GM12878 (cell line): ENCODE data around the gene CLEC20A. TPM values are rescaled to one million over a fixed set of nuclear protein-coding genes. Genes with fewer than 3 reads are reported as not detected.

Experiments used
- ATAC-seq: fragments of 200-7000 bp; cut with Tn5 transposase; 3 replicates; pipeline ENCODE4 v1.9.1; 2020; ENCODE audit warnings: mild to moderate bottlenecking, moderate library complexity
- BruUV-seq: library from RNA; stranded (reverse); fragments of 400-500 nt; replicated peaks from 2 replicates; lab custom pipeline; 2021; lab: Mats Ljungman, UMichigan
- CTCF ChIA-PET: fragments of 300-600 bp; sonication (Branson Sonifier 250); formaldehyde crosslinking; extraction: SDS; loops from one replicate; lab custom pipeline; 2021; ENCODE audit warnings: inconsistent platforms; lab: Yijun Ruan, JAX
- POLR2A ChIA-PET: fragments of 350-600 bp; formaldehyde crosslinking; extraction: SDS; loops from one replicate; lab custom pipeline; 2021; ENCODE audit warnings: inconsistent platforms; lab: Charles Lee
- RAD21 ChIA-PET: fragments of 300-600 bp; sonication (Branson Sonifier 250); formaldehyde crosslinking; loops from one replicate; lab custom pipeline; 2023; ENCODE audit warnings: antibody characterized with exemption; ENCODE audit not compliant: unreplicated experiment; lab: Charles Lee
- SMC1A ChIA-PET: fragments of 300-600 bp; sonication (Branson Sonifier 250); formaldehyde crosslinking; loops from one replicate; lab custom pipeline; 2023; ENCODE audit not compliant: unreplicated experiment, uncharacterized antibody; lab: Charles Lee
- DNase-seq: peaks from one replicate; pipeline ENCODE4 v3.0.0-alpha.2; 2011; ENCODE audit warnings: low read depth, low spot score
- FAIRE-seq: peaks from 3 replicates; lab custom pipeline; 2011; peaks lifted over from hg19 to GRCh38; lab: Jason Lieb, UNC
- H2AFZ ChIP-seq: 2 replicates; pipeline ENCODE4 v1.6.0; 2011; ENCODE audit warnings: low read depth, low read length, control low read depth; ENCODE audit not compliant: control insufficient read depth
- H3K27ac ChIP-seq: 2 replicates; pipeline ENCODE4 v1.5.1; 2011; ENCODE audit warnings: control low read depth; ENCODE audit not compliant: control insufficient read depth, insufficient read depth
- H3K27me3 ChIP-seq, 2 experiments: replicated peaks in 1 of 2; 2 replicates each; pipeline versions ENCODE4 v1.6.0 to v1.6.1; 2011; ENCODE audit warnings: low read length in 1 of 2; ENCODE audit not compliant: control insufficient read depth in 2 of 2, insufficient read depth in 2 of 2
- H3K36me3 ChIP-seq, 2 experiments: 2 replicates each; pipeline ENCODE4 v1.5.1; 2011; ENCODE audit warnings: low read length in 1 of 2; ENCODE audit not compliant: control insufficient read depth in 2 of 2, insufficient read depth in 2 of 2
- H3K4me1 ChIP-seq: 2 replicates; pipeline ENCODE4 v1.6.1; 2011; ENCODE audit warnings: mild to moderate bottlenecking, low read length, moderate library complexity, mixed read lengths; ENCODE audit not compliant: control insufficient read depth, insufficient read depth
- H3K4me2 ChIP-seq: 2 replicates; pipeline ENCODE4 v1.6.0; 2011; ENCODE audit warnings: control low read depth; ENCODE audit not compliant: control insufficient read depth, insufficient read depth
- H3K4me3 ChIP-seq: fragments of 200-600 bp; sonication (generic); 2 replicates; pipeline ENCODE4 v1.5.1; 2016
- H3K79me2 ChIP-seq: 2 replicates; pipeline ENCODE4 v1.6.0; 2011; ENCODE audit warnings: low read length; ENCODE audit not compliant: control insufficient read depth, insufficient read depth
- H3K9ac ChIP-seq: 2 replicates; pipeline ENCODE4 v1.8.0; 2011; ENCODE audit warnings: low read length, control low read depth, mixed read lengths; ENCODE audit not compliant: control insufficient read depth, insufficient read depth
- H3K9me3 ChIP-seq: replicated peaks from 3 replicates; pipeline ENCODE4 v1.5.1; 2011; ENCODE audit warnings: mild to moderate bottlenecking, low read length; ENCODE audit not compliant: control insufficient read depth, insufficient read depth
- H4K20me1 ChIP-seq: 2 replicates; pipeline ENCODE4 v1.6.0; 2011; ENCODE audit not compliant: control insufficient read depth, insufficient read depth
- CBX3 ChIP-seq: fragments of 200-600 bp; sonication (generic); IDR thresholded peaks from 2 replicates; pipeline ENCODE4 v1.6.1; 2016; ENCODE audit warnings: low read depth, borderline replicate concordance
- CREM ChIP-seq: IDR thresholded peaks from 2 replicates; pipeline ENCODE4 v1.6.1; 2014; ENCODE audit warnings: antibody characterized with exemption, low read depth
- HDAC6 ChIP-seq: fragments of 200-600 bp; sonication (generic); IDR thresholded peaks from one replicate; pipeline ENCODE4 v1.8.0; 2017; ENCODE audit warnings: antibody characterized with exemption; ENCODE audit not compliant: unreplicated experiment
- NR2C1 ChIP-seq: fragments of 450-650 bp; IDR thresholded peaks from 2 replicates; pipeline ENCODE4 v1.6.1; 2017; ENCODE audit warnings: antibody characterized with exemption, mild to moderate bottlenecking, moderate library complexity
- SP1 ChIP-seq: IDR thresholded peaks from one replicate; pipeline ENCODE4 v1.6.1; 2011; ENCODE audit warnings: low read depth, low read length
- STAT1 ChIP-seq: fragments of 450-650 bp; conservative IDR thresholded peaks from 2 replicates; pipeline ENCODE4 v1.6.1; 2014; ENCODE audit warnings: antibody characterized with exemption, mild to moderate bottlenecking
- ZNF207 ChIP-seq: fragments of 450-650 bp; IDR thresholded peaks from 2 replicates; pipeline ENCODE4 v1.6.1; 2014; ENCODE audit warnings: antibody characterized with exemption, mild to moderate bottlenecking, borderline replicate concordance
- ZNF274 ChIP-seq: IDR thresholded peaks from one replicate; pipeline ENCODE4 v1.8.0; 2011; ENCODE audit not compliant: insufficient read length, insufficient read depth
- WGBS: methylation state at CpG from one replicate; pipeline ENCODE4 v1.1.6; 2016; ENCODE audit warnings: low lambda C conversion rate; ENCODE audit not compliant: insufficient replicate concordance, insufficient coverage; ENCODE audit errors: missing lambda C conversion rate; 5-methylcytosine and 5-hydroxymethylcytosine counted together
- in situ Hi-C: fragments of 300-500 bp; cut with MboI; formaldehyde crosslinking; loops from 9 replicates; pipeline ENCODE4 v1.14.3; 2018; ENCODE audit warnings: mixed read lengths
- intact Hi-C: fragments of 100-400 bp; cut with micrococcal nuclease; formaldehyde crosslinking; loops from one replicate; pipeline ENCODE4 v1.14.2; 2022; ENCODE audit not compliant: unreplicated experiment
- polyA plus RNA-seq, 11 experiments: library from polyadenylated mRNA; depleted of rRNA in 4 of 11; unstranded in 6 of 11; stranded (reverse) in 5 of 11; fragments of >200 nt; fragmentation: Nextera tagmentation in 4 of 11; fragmentation: Illumina TruSeq in 1 of 11; extraction: Ambion mirVana in 4 of 11; extraction: Trizol in 1 of 11; gene quantifications; 1 replicate in 1 of 11; 2 replicates in 10 of 11; pipeline versions ENCODE4 v1.2.1 to v1.2.3, GENCODE V29; 2011 to 2016; ENCODE audit warnings: inconsistent platforms in 2 of 11, missing spikeins in 2 of 11, low read depth in 1 of 11
- total RNA-seq, 4 experiments: library from RNA; depleted of rRNA in 3 of 4; stranded (reverse); fragments of >200 nt in 3 of 4; fragmentation: Illumina TruSeq in 1 of 4; extraction: Trizol in 1 of 4; gene quantifications; 2 replicates each; pipeline versions ENCODE4 v1.2.1 to v1.2.3, GENCODE V29; 2013 to 2021

Gene CLEC20A
- total and polyA plus RNA-seq, 10 of the 15 experiments (the other 5 are each of a cell fraction or from before 2014, with no cell fraction given): not detected

- ATAC-seq (no peak), DNase-seq (no peak), FAIRE-seq (no peak)
- Histone ChIP-seq H3K4me1 (peaks cover 7% of the 10 kb centered on the region; the same call in 1 of the 2 replicates), H3K36me3 (no peaks in the 10 kb centered on the region), H3K27me3 (no peaks in the 10 kb centered on the region; a peak in 1 of 4 replicates), H3K9me3 (no peaks in the 10 kb centered on the region), H3K79me2 (no peaks in the 10 kb centered on the region), H3K4me3 (no peak overlapping the region), H2AFZ (no peak overlapping the region), H3K27ac (no peak overlapping the region), H3K4me2 (no peak overlapping the region), H4K20me1 (no peaks in the 10 kb centered on the region), H3K9ac (no peak overlapping the region)
- intact Hi-C loops (no loop called here), in situ Hi-C loops (loop anchor here (25.0 kb wide), 1 partner anchor 225 kb away; no protein-coding TSS in a partner anchor)
- SMC1A ChIA-PET: interaction anchor here (12.6 kb wide), 1 partner anchor 216 kb away, joined by 166 read pairs; no protein-coding TSS in a partner anchor
- no TSS peak for BruUV-seq
- POLR2A ChIA-PET: no interaction called here
- TF ChIP-seq HDAC6 (no peak), ZNF207 (no peak), ZNF274 (no peak), NR2C1 (no peak), SP1 (no peak)
- 62% methylated on average over 20 of the region's 20 CpGs for WGBS
- CTCF ChIA-PET: interaction anchor here (1.8 to 15.3 kb wide), 3 partner anchors 216 to 466 kb away, joined by 4 to 283 read pairs (median 20); no protein-coding TSS in a partner anchor
- RAD21 ChIA-PET: interaction anchor here (0.7 to 9.5 kb wide), 2 partner anchors 216 to 236 kb away, joined by 3 to 200 read pairs; no protein-coding TSS in a partner anchor
Observed at GRCh38 chr1:178537382-178538090, 40.8 kb upstream of the CLEC20A start.

GRCh38 chr1:178536844-178537371, 40.1 kb upstream of the CLEC20A start:
- Histone ChIP-seq H3K4me3 (no peak overlapping the region), H3K9me3 (no peaks in the 10 kb centered on the region), H4K20me1 (no peaks in the 10 kb centered on the region), H3K36me3 (no peaks in the 10 kb centered on the region), H3K4me1 (peaks cover 3% of the 10 kb centered on the region; the same call in 1 of the 2 replicates), H2AFZ (no peak overlapping the region), H3K27me3 (no peaks in the 10 kb centered on the region; a peak in 1 of 4 replicates), H3K27ac (no peak overlapping the region), H3K4me2 (no peak overlapping the region), H3K79me2 (no peaks in the 10 kb centered on the region), H3K9ac (no peak overlapping the region)
- ATAC-seq: no peak
- SMC1A ChIA-PET: no interaction called here
- in situ Hi-C loops (loop anchor here (25.0 kb wide), 1 partner anchor 225 kb away; no protein-coding TSS in a partner anchor), intact Hi-C loops (no loop called here)
- FAIRE-seq: no peak
- no TSS peak for BruUV-seq
- TF ChIP-seq CREM (no peak), STAT1 (no peak), CBX3 (no peak)
- WGBS: 42% methylated on average over 7 of the region's 7 CpGs
- POLR2A ChIA-PET: no interaction called here
- DNase-seq: no peak
- CTCF ChIA-PET: interaction anchor here (1.2 to 15.3 kb wide), 3 partner anchors 33 to 466 kb away, joined by 3 to 283 read pairs (median 20); no protein-coding TSS in a partner anchor
- RAD21 ChIA-PET: interaction anchor here (1.2 kb wide), 1 partner anchor 466 kb away, joined by 4 read pairs; no protein-coding TSS in a partner anchor
